ENCODE results near the gene LFNG.

LFNG gene

GRCh38 chr7:2542916-2543871 lies 23.6 kb downstream of the LFNG start:
- no peak overlapping the region for H3K4me3 ChIP-seq (replicated peaks; ENCODE audit: low read depth, low read length)
- no peak for DNase-seq (ENCODE audit: extremely low read depth, low read depth)
- no peak for TF ChIP-seq CTCF (IDR thresholded peaks at IDR 0.05; ENCODE audit: low read depth, low read length, missing control alignments)

- H3K4me3 ChIP-seq (replicated peaks; ENCODE audit: low read depth, low read length) = no peak overlapping the region
- DNase-seq (ENCODE audit: extremely low read depth, low read depth) = no peak
- no peak for TF ChIP-seq CTCF (IDR thresholded peaks at IDR 0.05; ENCODE audit: low read depth, low read length, missing control alignments)
Measured at GRCh38 chr7:2544541-2545188, 25.1 kb downstream of the LFNG start.

- no peak for TF ChIP-seq CTCF (IDR thresholded peaks at IDR 0.05; ENCODE audit: low read depth, low read length, missing control alignments)
- no peak for DNase-seq (ENCODE audit: extremely low read depth, low read depth)
- H3K4me3 ChIP-seq (replicated peaks; ENCODE audit: low read depth, low read length) = no peak overlapping the region
Measured at GRCh38 chr7:2545746-2546425, 26.3 kb downstream of the LFNG start.

- no peak overlapping the region for H3K4me3 ChIP-seq (replicated peaks; ENCODE audit: low read depth, low read length)
Measured at GRCh38 chr7:2546776-2547586, 27.4 kb downstream of the LFNG start.

GRCh38 chr7:2551418-2551817 lies 31.8 kb downstream of the LFNG start:
- no peak for TF ChIP-seq CTCF (IDR thresholded peaks at IDR 0.05; ENCODE audit: low read depth, low read length, missing control alignments)
- no peak overlapping the region for H3K4me3 ChIP-seq (replicated peaks; ENCODE audit: low read depth, low read length)
- DNase-seq (ENCODE audit: extremely low read depth, low read depth) = no peak

More at GRCh38 chr7:2546776-2547586, 27.4 kb downstream of the LFNG start:
- no peak for DNase-seq (ENCODE audit: extremely low read depth, low read depth)
- TF ChIP-seq CTCF (IDR thresholded peaks at IDR 0.05; ENCODE audit: low read depth, low read length, missing control alignments) = no peak

- TF ChIP-seq CTCF (IDR thresholded peaks at IDR 0.05; ENCODE audit: low read depth, low read length, missing control alignments) = no peak
- no peak for DNase-seq (ENCODE audit: extremely low read depth, low read depth)
- H3K4me3 ChIP-seq (replicated peaks; ENCODE audit: low read depth, low read length) = no peak overlapping the region
Measured at GRCh38 chr7:2553108-2553507, 33.5 kb downstream of the LFNG start.

All from HFF-Myc (cell line).